ENCODE measurements around the gene LIMS2.

The LIMS2 gene

GRCh38 chr2:127701193-127701650 lies 25.9 kb upstream of the LIMS2 start, which contains the start of gene SFT2D3:
Gene SFT2D3 (plus strand): TSS chr2:127701497. CDS start chr2:127701529, 32 bp downstream.
- DNase-seq (ENCODE audit: low read depth, low spot score), result peak; percentile 51

DNA sequence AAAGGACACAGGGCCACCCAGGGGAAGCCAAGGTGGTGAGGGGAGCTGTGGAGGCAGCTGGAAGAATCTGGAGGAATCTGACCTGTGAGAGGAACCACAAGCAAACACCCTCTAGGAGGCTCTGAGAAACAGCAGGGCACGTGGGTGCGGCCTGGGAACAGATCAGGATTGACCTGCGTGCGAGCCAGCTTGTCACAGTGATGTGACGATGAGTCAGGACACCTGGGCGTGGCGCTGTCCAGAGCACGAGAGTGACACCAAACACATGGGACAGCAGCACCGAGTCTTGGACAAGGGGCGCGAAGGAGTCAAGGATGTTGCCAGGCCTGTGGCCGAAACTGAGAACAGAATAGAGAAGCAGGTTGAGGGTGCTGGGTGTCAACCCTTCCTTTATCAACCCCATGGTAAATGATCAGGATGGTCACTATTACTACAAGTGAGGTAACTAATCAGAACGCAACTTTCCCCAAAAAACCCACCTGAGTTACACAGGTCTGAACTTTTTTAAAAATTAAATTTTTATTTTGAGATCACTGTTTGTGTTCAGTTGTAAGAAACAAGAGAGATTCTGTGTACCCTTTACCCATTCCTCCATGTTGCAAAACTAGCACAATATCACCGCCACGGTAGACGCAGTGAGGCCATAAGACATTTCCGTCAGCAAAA lies 25.3 kb upstream of the LIMS2 start:
- DNase-seq (ENCODE audit: low read depth, low spot score), result no peak

GRCh38 chr2:127698553-127699355 lies 23.4 kb upstream of the LIMS2 start:
- no peak for DNase-seq (ENCODE audit: low read depth, low spot score)

DNA sequence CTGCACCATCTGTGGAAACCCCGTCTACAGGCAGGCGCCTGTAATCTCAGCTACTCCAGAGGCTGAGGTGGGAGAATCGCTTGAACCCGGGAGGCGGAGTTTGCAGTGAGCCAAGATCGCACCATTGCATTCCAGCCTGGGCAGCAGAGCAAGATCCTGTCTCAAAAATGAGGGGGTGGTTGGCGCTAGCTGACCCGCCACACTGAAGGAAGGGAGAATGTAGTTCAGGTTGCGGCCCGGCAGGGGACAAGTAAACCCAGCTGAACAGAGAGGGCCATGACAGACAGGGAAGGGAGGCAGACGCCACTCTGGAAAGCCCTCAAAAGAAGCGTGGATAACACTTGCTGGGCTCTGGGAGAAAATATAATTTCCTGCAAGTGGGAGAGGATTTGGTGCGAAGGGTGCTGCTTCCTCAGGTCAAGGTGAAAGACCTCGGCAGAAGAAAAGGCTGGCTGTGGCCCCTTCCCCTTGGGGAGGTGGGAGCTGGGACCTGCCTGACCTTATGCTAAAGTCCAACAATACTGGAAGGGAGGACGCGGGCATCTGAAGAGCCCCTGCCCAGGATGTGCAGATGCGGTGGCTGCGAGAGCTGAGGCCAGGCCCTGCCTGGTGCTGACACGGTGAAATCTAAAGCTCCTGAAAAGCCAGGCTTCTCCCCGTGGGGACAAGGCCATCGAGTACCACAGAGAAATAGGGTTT lies 22.3 kb upstream of the LIMS2 start:
- no peak for DNase-seq (ENCODE audit: low read depth, low spot score)

DNA sequence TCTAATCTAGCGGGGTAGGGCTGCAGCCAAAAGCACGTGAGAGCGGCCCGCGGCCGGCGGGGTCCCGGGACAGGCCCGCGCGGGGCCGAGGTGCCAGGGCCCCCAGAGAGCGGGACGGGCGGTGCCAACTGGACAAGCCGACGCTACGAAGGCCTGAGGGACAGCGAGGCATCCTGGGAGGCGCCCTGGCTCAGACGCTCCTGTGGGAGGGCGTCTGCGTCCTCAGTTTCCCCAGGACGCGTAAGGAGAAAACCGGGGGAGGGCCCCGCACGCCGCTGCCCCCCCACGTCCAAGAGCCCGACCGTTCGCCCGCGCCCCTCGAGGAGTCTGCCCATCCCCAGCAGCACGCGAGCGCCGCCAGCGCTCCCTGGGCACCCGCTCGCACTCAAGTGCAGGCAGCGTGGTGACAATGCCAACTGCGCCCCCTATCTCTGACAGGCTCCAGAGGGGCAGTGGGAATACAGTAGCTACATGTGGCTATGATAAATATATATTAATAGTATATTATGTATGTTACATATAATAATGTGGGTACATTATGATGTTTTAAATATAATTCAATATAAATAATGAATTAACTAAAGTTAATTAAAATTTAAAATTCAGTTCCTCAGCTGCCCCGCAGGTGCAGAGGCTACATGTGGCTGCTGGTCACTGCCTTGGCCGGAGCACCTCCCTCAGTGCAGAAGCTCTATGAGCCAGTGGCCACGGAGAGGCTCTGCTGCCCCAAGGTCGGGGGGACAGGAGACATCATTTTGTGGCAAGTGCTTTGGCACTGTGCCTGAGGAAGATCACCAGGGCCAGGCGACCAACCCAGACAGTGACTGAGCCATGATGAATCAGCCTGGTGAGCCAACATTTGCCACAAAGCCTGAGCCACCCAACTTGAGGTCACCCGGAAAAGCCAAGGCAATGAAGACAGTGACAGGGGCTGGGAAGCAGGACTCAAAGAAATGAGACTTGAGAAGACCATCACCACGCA lies 20.5 kb upstream of the LIMS2 start:
- DNase-seq (ENCODE audit: low read depth, low spot score), result no peak

- no peak for DNase-seq (ENCODE audit: low read depth, low spot score)
These were observed 19.7 kb upstream of the LIMS2 start for GRCh38 chr2:127694986-127695385.

DNA sequence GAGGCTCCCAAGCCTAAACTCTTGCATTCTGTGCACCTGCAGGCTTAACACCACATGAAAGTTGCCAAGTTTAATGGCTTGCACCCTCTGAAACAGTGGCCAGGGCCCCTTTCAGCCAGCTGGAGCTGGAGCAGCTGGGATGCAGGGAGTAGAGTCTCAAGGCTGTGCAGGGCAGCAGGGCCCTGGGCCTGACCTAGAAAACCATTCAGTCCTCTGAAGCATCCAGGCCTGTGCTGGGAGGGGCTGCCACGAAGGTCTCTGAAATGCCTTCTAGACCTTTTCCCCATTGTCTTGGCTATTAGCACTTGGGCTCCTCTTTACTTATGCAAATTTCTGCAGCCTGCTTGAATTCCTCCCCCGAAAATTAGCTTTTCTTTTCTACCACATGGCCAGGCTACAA lies 15.4 kb upstream of the LIMS2 start:
- DNase-seq (ENCODE audit: low read depth, low spot score), result no peak

GRCh38 chr2:127688405-127688804 lies 13.1 kb upstream of the LIMS2 start:
- DNase-seq (ENCODE audit: low read depth, low spot score), result no peak

GRCh38 chr2:127685410-127686080 lies 10.2 kb upstream of the LIMS2 start:
- no peak for DNase-seq (ENCODE audit: low read depth, low spot score)

DNA sequence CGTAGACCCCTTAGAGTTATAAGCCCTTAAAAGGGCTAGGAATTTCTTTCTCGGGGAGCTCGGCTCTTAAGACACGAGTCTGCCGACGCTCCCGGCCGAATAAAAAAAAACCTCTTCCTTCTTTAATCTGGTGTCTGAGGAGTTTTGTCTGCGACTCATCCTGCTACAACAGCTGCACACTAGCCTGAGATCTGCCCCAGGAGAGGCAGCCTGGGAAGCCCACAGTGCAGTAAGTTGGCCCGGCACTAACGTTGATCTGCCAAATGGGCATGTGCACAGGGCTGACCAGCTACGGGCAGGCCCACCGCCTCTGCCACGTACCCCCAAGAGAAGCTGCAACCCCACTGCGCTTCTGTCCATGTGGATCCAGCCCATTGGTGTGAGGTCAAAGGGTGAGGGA lies 8.4 kb upstream of the LIMS2 start:
- DNase-seq (ENCODE audit: low read depth, low spot score), result no peak

- no peak for DNase-seq (ENCODE audit: low read depth, low spot score)
These were observed 7.7 kb upstream of the LIMS2 start for GRCh38 chr2:127683056-127683455.

- no peak for DNase-seq (ENCODE audit: low read depth, low spot score)
These were observed 6.9 kb upstream of the LIMS2 start for GRCh38 chr2:127681976-127682857.

- no peak for DNase-seq (ENCODE audit: low read depth, low spot score)
These were observed 6.0 kb upstream of the LIMS2 start for GRCh38 chr2:127681288-127681804.

DNA sequence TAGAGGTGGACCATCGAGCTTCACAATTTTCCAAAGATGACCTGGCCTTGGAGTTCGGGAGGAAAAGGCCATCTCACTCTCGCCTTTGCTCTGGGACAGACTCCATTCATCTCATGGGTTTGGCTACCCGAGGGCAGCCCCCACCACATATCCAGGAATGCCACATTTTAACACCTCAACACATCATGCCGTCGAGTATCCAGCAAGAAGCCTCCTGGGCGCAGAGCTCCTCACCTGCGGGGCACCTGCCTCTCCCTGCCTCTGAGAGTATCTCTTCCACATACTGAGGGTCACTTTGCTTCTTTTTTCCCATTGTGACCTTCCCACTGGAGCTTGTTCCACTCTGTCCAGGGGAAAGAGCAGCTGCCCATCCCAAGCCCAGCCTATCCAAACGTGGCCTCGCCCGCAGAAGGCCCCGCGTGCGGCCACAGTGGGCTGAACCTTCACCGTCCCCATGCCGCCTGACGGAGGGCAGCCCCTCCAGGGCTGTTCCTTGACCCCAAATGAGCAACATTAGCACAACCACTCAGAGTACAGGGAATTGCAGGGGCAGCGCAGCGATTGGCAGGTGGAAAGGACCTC lies 5.5 kb upstream of the LIMS2 start:
- no peak for DNase-seq (ENCODE audit: low read depth, low spot score)

- DNase-seq (ENCODE audit: low read depth, low spot score), result no peak
These were observed 4.5 kb upstream of the LIMS2 start for GRCh38 chr2:127679680-127680361.

GRCh38 chr2:127678991-127679390 lies 3.7 kb upstream of the LIMS2 start:
- no peak for DNase-seq (ENCODE audit: low read depth, low spot score)

DNA sequence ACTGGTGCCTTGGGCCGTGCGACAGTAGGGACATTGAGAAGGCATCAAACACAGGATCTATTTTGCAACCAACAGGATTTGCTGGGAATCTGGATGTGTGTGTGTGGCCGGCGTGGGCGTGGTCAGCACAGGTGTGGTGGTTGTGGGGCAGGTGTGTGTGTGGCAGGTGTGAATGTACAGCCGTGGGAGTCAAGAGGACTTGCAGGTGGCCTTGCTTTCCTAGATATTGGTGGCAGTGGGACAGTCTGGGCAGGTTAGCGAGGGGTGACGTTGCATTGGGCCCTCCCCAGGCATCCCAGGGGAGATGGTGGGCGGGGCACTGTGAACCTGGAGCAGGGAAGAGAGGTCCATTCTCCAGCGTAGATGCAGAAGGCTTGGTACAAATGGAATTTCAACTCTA lies 3.2 kb upstream of the LIMS2 start:
- no peak for DNase-seq (ENCODE audit: low read depth, low spot score)

- no peak for DNase-seq (ENCODE audit: low read depth, low spot score)
These were observed 1.6 kb upstream of the LIMS2 start for GRCh38 chr2:127676906-127677305.
